K562 (cell line): ENCODE data around the gene RHOF. TPM values are rescaled to one million over a fixed set of nuclear protein-coding genes. Genes with fewer than 3 reads are reported as not detected.
A peak's percentile ranks its signal among the peaks of the same experiment; 100 is the strongest.

Source experiments
- MAZ ChIP-seq, 2 experiments: fragments of 450-650 bp in 1 of 2; sonication (generic) in 1 of 2; formaldehyde crosslinking; IDR thresholded peaks in 1 of 2; conservative IDR thresholded peaks in 1 of 2; 2 replicates each; pipeline versions ENCODE4 v1.4.0 to v1.5.0; 2020; ENCODE audit warnings: mild to moderate bottlenecking in 1 of 2, missing genetic modification reagents in 1 of 2
- RAD21 ChIP-seq, 2 experiments: fragments of 250-450 bp in 1 of 2; fragments of 450-650 bp in 1 of 2; sonication (Bioruptor Pico) in 1 of 2; formaldehyde crosslinking in 1 of 2; IDR thresholded peaks in 1 of 2; conservative IDR thresholded peaks in 1 of 2; 2 replicates each; pipeline versions ENCODE4 v1.4.0 to v1.8.0; 2020 to 2022; ENCODE audit warnings: mild to moderate bottlenecking in 2 of 2, moderate library complexity in 1 of 2
- SIN3B ChIP-seq: fragments of 450-650 bp; IDR thresholded peaks from 2 replicates; pipeline ENCODE4 v1.6.1; 2017; ENCODE audit warnings: low read depth, mild to moderate bottlenecking, moderate library complexity
- XRCC3 ChIP-seq: fragments of 450-650 bp; IDR thresholded peaks from 2 replicates; pipeline ENCODE4 v1.6.1; 2017; ENCODE audit warnings: mild to moderate bottlenecking, moderate library complexity
- ZFP30 ChIP-seq: fragments of 250-450 bp; sonication (Bioruptor Pico); IDR thresholded peaks from 2 replicates; pipeline ENCODE4 v1.8.0; 2022; ENCODE audit warnings: moderate library complexity, mild to moderate bottlenecking, inconsistent platforms, borderline replicate concordance
- polyA plus RNA-seq, 8 experiments: library from polyadenylated mRNA; depleted of rRNA in 4 of 8; stranded (reverse) in 5 of 8; unstranded in 3 of 8; fragments of >200 nt; fragmentation: Nextera tagmentation in 2 of 8; fragmentation: Illumina TruSeq in 1 of 8; extraction: Ambion mirVana in 2 of 8; extraction: Trizol in 1 of 8; gene quantifications; 2 replicates each; pipeline versions ENCODE4 v1.2.1 to v1.2.3, GENCODE V29; 2011 to 2014; ENCODE audit warnings: inconsistent platforms in 1 of 8, missing spikeins in 1 of 8
- total RNA-seq, 7 experiments: library from RNA; depleted of rRNA in 6 of 7; stranded (reverse); fragments of >200 nt in 6 of 7; fragmentation: Illumina TruSeq in 2 of 7; extraction: Trizol in 2 of 7; gene quantifications; 2 replicates each; pipeline versions ENCODE4 v1.2.1 to v1.2.3, GENCODE V29; 2011 to 2021; ENCODE audit warnings: low replicate concordance in 1 of 7
- TF ChIP-seq, protein P1 (sequence below): fragments of 250-450 bp; sonication (Bioruptor Pico); IDR thresholded peaks from 2 replicates; pipeline ENCODE4 v1.8.0; 2022; ENCODE audit warnings: inconsistent platforms, mild to moderate bottlenecking, moderate library complexity, borderline replicate concordance
- TF ChIP-seq, protein P2 (sequence below): fragments of 250-450 bp; sonication (Bioruptor Pico); IDR thresholded peaks from 2 replicates; pipeline ENCODE4 v1.4.0; 2020; ENCODE audit warnings: mild to moderate bottlenecking, moderate library complexity, borderline replicate concordance
- TF ChIP-seq, protein P3 (sequence below): fragments of 450-650 bp; conservative IDR thresholded peaks from 2 replicates; pipeline ENCODE4 v1.6.1; 2016; ENCODE audit warnings: missing genetic modification characterization, low read depth, mild to moderate bottlenecking, control low read depth, missing compliant biosample characterization
- TF ChIP-seq, protein P4 (sequence below): sonication (generic); formaldehyde crosslinking; IDR thresholded peaks from 2 replicates; pipeline ENCODE4 v1.9.0; 2022; ENCODE audit warnings: mild to moderate bottlenecking, missing genetic modification reagents
- TF ChIP-seq, protein P5 (sequence below): IDR thresholded peaks from 2 replicates; pipeline ENCODE4 v1.6.1; 2011; ENCODE audit warnings: borderline replicate concordance, low read depth, mild to moderate bottlenecking, moderate library complexity, low read length; ENCODE audit not compliant: insufficient read depth, poor library complexity, severe bottlenecking
- TF ChIP-seq, protein P6 (sequence below), 2 experiments: fragments of 450-650 bp in 1 of 2; sonication (generic) in 1 of 2; formaldehyde crosslinking; conservative IDR thresholded peaks; 2 replicates each; pipeline versions ENCODE4 v1.4.0 to v1.8.1; 2020 to 2022; ENCODE audit warnings: mild to moderate bottlenecking in 1 of 2, missing genetic modification reagents in 1 of 2
- TF ChIP-seq, protein P7 (sequence below): IDR thresholded peaks from 3 replicates; pipeline ENCODE4 v1.6.1; 2011; ENCODE audit warnings: borderline replicate concordance, mild to moderate bottlenecking, moderate library complexity; ENCODE audit not compliant: insufficient read length; ENCODE audit errors: extremely low read depth

Gene RHOF
- total and polyA plus RNA-seq, 9 of the 15 experiments (the other 6 are each of a cell fraction or from before 2014, with no cell fraction given), result 0.13 to 10.1 (median 4.0) TPM

DNA sequence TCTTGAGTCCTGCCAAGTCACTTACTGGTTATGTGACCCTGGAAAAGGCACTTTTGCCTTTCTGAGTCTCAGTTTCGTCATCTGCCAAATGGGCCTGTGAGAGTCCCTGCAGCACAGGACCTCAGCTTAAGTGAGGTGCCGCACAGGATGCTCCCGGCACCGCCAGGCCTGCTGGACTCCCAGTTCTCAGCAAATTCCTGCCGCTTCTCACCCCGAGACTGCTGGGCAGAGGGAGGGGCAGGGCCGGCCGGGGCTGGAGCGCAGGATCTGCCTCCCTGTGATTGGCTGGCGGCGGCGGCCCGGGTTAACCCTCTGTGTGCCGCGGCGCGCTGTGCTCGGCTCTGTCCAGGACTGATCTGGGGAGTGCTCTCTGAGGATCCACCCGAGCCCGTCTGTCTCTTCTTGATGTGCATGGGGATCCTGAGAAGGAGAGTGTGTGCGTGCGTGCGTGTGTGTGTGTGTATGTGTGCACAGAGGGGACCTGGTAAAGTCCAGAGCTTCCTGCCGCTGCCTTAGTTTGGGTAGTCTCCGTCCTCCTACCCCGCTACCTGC, 18.9 kb upstream of the RHOF start (continued):
- TF ChIP-seq SIN3B (no peak), MAZ (CRISPR knock-in tag; conservative IDR thresholded peaks at IDR 0.05 in 1 of 2, IDR thresholded peaks at IDR 0.05 in 1 of 2) (peak in 1 of 2 experiments; percentile 60; a peak in 2 of 4 replicates), ZFP30 (CRISPR knock-in tag) (no peak), RAD21 (CRISPR knock-in tag; conservative IDR thresholded peaks at IDR 0.05 in 1 of 2, IDR thresholded peaks at IDR 0.05 in 1 of 2) (0 out of 4 replicates have a peak, but pooled peaks of 1 of the 2 experiments have one; percentile 1), XRCC3 (no peak)
- TF ChIP-seq, protein P1, sequence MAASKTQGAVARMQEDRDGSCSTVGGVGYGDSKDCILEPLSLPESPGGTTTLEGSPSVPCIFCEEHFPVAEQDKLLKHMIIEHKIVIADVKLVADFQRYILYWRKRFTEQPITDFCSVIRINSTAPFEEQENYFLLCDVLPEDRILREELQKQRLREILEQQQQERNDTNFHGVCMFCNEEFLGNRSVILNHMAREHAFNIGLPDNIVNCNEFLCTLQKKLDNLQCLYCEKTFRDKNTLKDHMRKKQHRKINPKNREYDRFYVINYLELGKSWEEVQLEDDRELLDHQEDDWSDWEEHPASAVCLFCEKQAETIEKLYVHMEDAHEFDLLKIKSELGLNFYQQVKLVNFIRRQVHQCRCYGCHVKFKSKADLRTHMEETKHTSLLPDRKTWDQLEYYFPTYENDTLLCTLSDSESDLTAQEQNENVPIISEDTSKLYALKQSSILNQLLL, result no peak
- TF ChIP-seq, protein P2, sequence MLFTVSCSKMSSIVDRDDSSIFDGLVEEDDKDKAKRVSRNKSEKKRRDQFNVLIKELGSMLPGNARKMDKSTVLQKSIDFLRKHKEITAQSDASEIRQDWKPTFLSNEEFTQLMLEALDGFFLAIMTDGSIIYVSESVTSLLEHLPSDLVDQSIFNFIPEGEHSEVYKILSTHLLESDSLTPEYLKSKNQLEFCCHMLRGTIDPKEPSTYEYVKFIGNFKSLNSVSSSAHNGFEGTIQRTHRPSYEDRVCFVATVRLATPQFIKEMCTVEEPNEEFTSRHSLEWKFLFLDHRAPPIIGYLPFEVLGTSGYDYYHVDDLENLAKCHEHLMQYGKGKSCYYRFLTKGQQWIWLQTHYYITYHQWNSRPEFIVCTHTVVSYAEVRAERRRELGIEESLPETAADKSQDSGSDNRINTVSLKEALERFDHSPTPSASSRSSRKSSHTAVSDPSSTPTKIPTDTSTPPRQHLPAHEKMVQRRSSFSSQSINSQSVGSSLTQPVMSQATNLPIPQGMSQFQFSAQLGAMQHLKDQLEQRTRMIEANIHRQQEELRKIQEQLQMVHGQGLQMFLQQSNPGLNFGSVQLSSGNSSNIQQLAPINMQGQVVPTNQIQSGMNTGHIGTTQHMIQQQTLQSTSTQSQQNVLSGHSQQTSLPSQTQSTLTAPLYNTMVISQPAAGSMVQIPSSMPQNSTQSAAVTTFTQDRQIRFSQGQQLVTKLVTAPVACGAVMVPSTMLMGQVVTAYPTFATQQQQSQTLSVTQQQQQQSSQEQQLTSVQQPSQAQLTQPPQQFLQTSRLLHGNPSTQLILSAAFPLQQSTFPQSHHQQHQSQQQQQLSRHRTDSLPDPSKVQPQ (CRISPR knock-in tag), result no peak
- TF ChIP-seq, protein P3, sequence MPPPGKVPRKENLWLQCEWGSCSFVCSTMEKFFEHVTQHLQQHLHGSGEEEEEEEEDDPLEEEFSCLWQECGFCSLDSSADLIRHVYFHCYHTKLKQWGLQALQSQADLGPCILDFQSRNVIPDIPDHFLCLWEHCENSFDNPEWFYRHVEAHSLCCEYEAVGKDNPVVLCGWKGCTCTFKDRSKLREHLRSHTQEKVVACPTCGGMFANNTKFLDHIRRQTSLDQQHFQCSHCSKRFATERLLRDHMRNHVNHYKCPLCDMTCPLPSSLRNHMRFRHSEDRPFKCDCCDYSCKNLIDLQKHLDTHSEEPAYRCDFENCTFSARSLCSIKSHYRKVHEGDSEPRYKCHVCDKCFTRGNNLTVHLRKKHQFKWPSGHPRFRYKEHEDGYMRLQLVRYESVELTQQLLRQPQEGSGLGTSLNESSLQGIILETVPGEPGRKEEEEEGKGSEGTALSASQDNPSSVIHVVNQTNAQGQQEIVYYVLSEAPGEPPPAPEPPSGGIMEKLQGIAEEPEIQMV (tag), result no peak
- TF ChIP-seq, protein P4, sequence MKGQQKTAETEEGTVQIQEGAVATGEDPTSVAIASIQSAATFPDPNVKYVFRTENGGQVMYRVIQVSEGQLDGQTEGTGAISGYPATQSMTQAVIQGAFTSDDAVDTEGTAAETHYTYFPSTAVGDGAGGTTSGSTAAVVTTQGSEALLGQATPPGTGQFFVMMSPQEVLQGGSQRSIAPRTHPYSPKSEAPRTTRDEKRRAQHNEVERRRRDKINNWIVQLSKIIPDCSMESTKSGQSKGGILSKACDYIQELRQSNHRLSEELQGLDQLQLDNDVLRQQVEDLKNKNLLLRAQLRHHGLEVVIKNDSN, result no peak
- TF ChIP-seq, protein P5, sequence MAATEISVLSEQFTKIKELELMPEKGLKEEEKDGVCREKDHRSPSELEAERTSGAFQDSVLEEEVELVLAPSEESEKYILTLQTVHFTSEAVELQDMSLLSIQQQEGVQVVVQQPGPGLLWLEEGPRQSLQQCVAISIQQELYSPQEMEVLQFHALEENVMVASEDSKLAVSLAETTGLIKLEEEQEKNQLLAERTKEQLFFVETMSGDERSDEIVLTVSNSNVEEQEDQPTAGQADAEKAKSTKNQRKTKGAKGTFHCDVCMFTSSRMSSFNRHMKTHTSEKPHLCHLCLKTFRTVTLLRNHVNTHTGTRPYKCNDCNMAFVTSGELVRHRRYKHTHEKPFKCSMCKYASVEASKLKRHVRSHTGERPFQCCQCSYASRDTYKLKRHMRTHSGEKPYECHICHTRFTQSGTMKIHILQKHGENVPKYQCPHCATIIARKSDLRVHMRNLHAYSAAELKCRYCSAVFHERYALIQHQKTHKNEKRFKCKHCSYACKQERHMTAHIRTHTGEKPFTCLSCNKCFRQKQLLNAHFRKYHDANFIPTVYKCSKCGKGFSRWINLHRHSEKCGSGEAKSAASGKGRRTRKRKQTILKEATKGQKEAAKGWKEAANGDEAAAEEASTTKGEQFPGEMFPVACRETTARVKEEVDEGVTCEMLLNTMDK, result no peak
- TF ChIP-seq, protein P6, sequence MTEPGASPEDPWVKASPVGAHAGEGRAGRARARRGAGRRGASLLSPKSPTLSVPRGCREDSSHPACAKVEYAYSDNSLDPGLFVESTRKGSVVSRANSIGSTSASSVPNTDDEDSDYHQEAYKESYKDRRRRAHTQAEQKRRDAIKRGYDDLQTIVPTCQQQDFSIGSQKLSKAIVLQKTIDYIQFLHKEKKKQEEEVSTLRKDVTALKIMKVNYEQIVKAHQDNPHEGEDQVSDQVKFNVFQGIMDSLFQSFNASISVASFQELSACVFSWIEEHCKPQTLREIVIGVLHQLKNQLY (CRISPR knock-in tag; conservative IDR thresholded peaks at IDR 0.05), result no peak
- TF ChIP-seq, protein P7, sequence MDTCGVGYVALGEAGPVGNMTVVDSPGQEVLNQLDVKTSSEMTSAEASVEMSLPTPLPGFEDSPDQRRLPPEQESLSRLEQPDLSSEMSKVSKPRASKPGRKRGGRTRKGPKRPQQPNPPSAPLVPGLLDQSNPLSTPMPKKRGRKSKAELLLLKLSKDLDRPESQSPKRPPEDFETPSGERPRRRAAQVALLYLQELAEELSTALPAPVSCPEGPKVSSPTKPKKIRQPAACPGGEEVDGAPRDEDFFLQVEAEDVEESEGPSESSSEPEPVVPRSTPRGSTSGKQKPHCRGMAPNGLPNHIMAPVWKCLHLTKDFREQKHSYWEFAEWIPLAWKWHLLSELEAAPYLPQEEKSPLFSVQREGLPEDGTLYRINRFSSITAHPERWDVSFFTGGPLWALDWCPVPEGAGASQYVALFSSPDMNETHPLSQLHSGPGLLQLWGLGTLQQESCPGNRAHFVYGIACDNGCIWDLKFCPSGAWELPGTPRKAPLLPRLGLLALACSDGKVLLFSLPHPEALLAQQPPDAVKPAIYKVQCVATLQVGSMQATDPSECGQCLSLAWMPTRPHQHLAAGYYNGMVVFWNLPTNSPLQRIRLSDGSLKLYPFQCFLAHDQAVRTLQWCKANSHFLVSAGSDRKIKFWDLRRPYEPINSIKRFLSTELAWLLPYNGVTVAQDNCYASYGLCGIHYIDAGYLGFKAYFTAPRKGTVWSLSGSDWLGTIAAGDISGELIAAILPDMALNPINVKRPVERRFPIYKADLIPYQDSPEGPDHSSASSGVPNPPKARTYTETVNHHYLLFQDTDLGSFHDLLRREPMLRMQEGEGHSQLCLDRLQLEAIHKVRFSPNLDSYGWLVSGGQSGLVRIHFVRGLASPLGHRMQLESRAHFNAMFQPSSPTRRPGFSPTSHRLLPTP, result no peak
